ENCODE measurements around the gene REG4.

Gene REG4

GRCh38 chr1:119781434-119782210, 29.6 kb downstream of the REG4 start:
- no peak for DNase-seq (ENCODE audit: low read depth in 1 of 2, low spot score in 1 of 2)

GRCh38 chr1:119779869-119780356, 31.3 kb downstream of the REG4 start:
- no peak for DNase-seq (ENCODE audit: low read depth in 1 of 2, low spot score in 1 of 2)

GRCh38 chr1:119778886-119779560, 32.2 kb downstream of the REG4 start:
- DNase-seq (ENCODE audit: low read depth in 1 of 2, low spot score in 1 of 2), result no peak

DNA sequence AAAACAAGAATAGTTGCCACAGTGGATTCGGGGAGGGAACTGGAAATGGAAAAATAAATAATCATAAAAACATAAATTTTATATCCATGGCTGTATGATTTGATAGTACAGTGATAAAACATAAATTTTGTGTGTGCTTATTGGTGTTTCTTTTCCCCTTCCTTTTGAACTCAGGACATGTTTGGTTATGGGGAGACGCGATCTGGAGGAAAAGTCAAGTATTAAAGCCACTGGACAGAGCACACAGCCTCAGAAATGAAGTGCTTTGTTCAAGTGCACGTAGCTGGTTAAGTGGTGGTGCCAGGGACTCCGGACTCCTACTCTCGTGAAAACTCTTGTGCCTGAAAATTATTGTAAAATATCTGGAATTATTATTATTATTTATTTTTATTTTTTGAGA, 32.9 kb downstream of the REG4 start:
- no peak for DNase-seq (ENCODE audit: low read depth in 1 of 2, low spot score in 1 of 2)

DNA sequence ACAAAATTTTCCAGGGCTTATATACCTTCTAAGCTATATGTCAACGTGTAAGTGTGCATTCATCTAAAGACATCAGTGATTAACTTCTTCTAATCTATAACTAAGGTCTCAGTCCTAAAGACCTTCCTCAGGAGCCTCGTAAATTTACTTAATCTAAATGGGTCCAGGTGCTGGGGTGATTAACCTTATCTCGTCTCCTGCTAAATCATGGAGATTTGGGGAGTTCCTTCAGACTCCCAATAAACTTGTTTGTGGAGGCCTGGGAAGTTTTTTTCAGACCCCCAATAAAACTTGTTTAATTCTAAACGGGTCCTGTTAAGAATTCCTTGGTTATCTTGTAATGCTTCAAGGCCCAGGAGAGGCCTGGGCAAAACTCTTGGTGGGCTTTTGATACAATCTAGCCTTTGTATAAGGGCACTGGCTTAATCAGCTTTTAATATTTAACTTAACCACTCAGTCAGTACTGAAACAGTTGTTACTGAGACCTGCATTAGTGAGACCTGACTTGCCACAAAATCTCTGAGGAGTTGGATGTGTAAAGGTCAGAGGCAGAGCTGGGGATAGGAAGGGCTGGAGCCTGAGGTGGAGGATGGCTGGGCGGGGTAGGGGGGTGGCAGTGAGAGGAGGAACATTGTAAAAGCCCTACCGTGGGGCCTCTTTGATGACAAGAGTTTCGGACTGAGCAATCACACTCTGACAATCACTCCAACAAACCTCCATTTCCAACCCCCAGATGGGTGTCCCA, 36.3 kb downstream of the REG4 start:
- no peak for DNase-seq (ENCODE audit: low read depth in 1 of 2, low spot score in 1 of 2)

DNA sequence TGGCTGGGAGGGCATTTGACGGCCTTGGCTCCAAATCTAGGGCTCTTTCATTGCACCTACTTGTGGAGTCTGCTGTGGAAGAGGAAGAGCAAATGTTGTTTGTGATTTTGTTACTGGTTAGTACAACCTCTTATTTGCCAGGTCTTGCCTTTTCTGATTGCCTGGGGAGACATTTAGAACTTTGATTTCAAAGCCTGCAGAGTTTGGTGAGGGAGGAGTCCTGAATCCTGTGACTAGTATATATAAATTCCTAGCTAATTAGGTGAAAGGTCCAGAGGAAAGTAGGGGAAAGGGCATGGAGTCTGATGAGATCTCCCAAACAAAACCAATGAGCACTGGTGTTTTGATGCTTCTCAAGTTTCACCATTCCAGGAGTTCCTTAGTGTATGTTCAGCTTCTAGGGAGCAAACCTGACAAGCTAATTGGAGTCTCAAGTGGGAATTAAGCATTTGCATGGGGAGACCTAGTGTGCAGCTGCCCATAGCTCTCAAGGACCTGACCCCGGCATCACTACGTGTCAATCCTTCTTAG, 37.5 kb downstream of the REG4 start:
- no peak for DNase-seq (ENCODE audit: low read depth in 1 of 2, low spot score in 1 of 2)

DNA sequence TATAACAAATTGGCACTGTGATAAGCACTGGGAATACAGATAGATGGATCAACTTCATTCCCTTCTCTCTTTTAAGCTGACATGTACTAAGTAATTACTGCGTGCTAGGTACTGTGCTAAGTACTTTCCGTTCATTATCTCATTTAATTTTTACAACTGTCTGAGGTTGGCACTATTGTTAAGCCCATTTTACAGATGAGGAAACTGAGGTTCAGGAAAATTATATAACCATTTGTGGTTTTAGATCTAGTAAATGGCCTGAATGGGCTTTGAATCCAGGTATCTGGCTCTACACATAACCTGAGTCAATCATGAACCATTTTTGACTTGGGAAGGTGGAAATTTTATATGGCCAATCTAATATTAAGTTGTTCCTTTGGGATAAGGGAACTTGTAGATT, 39.0 kb downstream of the REG4 start:
- no peak for DNase-seq (ENCODE audit: low read depth in 1 of 2, low spot score in 1 of 2)

GRCh38 chr1:119771770-119772169, 39.5 kb downstream of the REG4 start:
- no peak for DNase-seq (ENCODE audit: low read depth in 1 of 2, low spot score in 1 of 2)

DNA sequence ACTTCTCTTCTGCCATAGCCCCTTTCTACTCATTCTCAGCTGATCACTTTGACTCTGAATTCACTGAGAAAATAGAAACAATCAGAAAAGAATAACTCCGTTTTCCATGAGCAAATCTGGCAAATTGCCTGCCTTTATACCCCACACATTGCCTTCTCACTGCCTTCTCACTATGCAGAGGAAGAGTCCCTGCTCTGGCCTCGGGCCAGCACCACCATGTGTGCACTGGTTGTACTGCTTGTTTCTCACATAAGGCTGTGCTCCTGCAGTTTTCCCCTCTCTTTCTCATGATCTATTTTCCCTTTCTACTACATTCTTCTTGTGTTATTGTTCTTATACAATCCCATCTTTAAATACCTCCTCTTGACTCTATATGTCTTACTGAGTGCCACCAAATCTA, 40.2 kb downstream of the REG4 start:
- no peak for DNase-seq (ENCODE audit: low read depth in 1 of 2, low spot score in 1 of 2)

DNA sequence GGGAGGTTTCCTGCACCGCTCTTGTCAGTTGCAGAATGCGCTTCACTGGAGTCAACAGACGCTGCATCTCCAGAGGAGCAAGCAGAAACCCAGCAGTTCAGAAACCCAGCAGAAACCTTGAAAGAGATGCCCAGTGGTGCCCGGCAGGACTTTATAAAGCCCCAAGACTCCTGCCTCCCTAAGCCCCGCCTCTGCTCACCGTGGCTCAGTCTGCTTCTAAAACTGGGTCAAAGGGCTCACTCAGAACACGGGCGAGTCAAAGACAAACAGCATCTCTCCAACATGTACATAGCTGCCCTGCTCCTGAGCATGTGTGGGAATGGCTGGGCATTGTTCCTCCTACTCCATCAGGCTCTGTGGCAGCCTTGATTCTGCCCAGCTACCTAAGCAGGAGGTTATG, 42.5 kb downstream of the REG4 start, which contains the start of gene HMGCS2:
Gene HMGCS2 (minus strand): TSS at position 128 of the 400 bp plus-strand sequence. CDS start 61 bp downstream, at position 67.
- DNase-seq (ENCODE audit: low read depth in 1 of 2, low spot score in 1 of 2), result no peak

DNA sequence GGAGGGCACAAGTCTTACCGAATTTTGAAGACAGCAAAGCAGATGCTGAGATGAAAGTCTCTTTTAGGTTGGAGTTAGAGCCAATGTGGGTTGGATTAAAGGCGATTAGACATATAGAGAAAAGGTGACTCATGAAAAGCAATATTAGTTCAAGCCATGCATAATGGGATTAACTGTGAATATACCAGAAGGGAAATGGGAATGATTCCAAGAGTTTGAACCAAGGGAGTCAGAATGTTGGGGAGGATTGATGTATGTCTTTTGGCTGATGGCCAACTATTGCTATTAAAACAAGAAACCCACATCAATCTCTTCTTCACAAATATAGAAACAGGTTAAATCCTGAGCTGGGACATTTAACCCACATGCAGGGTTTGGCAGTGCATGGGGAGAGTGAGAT, 43.8 kb downstream of the REG4 start:
- DNase-seq (ENCODE audit: low read depth in 1 of 2, low spot score in 1 of 2), result no peak

DNA sequence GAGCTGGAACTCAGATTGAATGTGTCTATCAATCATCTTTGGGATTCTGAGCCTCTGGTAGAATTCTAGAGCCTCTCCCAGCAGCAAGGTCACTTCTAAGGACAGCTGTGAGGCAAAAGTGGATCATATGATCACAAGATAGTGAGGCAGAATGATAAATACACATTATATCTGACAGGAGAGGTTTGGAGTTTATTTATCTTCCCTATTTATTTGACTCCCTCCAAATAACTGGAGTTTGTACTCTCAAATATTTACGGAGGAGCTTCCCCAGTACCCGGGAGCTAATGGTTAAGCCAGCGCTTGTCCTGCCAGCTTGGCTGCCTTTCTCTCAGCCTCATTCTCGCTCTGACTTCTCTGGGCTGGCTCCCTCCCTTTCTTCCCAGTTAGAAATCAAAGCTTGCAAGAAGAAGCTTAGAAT, 44.9 kb downstream of the REG4 start:
- DNase-seq (ENCODE audit: low read depth in 1 of 2, low spot score in 1 of 2), result no peak

GRCh38 chr1:119764220-119764619, 47.0 kb downstream of the REG4 start:
- DNase-seq (ENCODE audit: low read depth in 1 of 2, low spot score in 1 of 2), result no peak

DNA sequence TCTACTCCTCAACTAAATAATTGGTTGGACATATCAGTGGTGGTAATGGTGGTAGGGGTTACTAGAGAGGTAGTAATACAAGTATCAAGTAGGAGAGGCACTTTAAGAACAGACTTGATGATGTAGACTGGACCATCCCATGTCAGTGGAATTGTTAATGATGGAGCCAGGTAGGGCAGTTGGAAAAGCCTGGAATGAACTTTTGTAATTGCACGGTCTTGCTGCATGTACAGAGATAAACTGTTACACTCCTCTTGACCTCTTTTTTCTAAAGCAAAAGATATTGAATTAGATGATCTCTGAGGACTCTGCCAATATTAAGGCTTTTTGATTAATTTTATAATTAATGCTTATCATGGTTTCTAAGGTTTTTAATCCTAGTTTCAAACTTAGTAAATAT, 48.3 kb downstream of the REG4 start:
- no peak for DNase-seq (ENCODE audit: low read depth in 1 of 2, low spot score in 1 of 2)

- no peak for DNase-seq (ENCODE audit: low read depth in 1 of 2, low spot score in 1 of 2)
These were observed 48.9 kb downstream of the REG4 start for GRCh38 chr1:119762409-119762808.

- DNase-seq (ENCODE audit: low read depth in 1 of 2, low spot score in 1 of 2), result no peak
These were observed 52.7 kb downstream of the REG4 start for GRCh38 chr1:119758584-119758983.

DNA sequence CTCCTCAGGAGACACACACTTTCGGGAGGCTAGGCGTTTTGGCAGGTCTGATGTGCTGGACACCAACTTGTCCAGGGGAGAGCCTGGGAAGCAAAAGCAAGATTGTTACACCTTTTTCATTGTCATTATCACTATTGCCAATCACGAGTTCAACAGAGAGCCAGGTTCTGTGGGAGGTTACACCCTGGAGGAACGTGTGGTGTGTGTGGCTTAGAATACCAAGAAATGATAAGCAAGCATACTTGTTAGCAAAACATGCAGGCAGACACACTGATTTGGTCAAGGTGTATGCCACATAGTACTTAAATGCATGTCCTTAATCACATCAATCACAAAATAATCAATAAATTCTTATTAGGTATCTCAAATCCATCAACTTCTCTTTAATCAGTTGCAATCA, 58.7 kb downstream of the REG4 start:
- DNase-seq (ENCODE audit: low read depth in 1 of 2, low spot score in 1 of 2), result no peak

GRCh38 chr1:119748040-119748439, 63.2 kb downstream of the REG4 start:
- DNase-seq (ENCODE audit: low read depth in 1 of 2, low spot score in 1 of 2), result no peak

- DNase-seq (ENCODE audit: low read depth in 1 of 2, low spot score in 1 of 2), result no peak
These were observed 63.8 kb downstream of the REG4 start for GRCh38 chr1:119747451-119747850.

- no peak for DNase-seq (ENCODE audit: low read depth in 1 of 2, low spot score in 1 of 2)
These were observed 66.2 kb downstream of the REG4 start for GRCh38 chr1:119745034-119745433.

DNA sequence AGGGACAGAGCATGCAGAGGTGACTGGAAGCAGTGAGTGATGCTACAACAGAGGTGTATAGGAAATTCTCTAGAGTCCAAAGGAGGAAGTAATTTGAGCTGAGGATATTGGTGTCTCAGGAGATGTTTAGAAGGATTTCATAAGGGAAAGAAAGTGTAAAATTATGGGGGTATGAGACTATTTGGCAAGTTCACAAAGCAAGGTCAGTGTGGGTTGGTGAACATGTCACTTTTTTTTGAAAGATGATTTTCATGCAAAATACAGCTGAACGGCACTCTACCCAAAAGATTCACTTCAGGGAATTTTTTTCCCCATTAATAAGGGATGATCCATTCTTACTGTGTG, 66.7 kb downstream of the REG4 start:
- no peak for DNase-seq (ENCODE audit: low read depth in 1 of 2, low spot score in 1 of 2)
